MM.1S (cell line): ENCODE data around the gene EVA1C.

Source experiments
- DNase-seq: peaks from one replicate; pipeline ENCODE4 v3.0.0-alpha.2; 2015
- H2AFZ ChIP-seq: fragments of 300-600 bp; sonication (generic); 2 replicates; pipeline ENCODE4 v1.6.0; 2016; ENCODE audit warnings: antibody characterized with exemption, low read length
- H3F3A ChIP-seq: fragments of 300-600 bp; sonication (generic); 2 replicates; pipeline ENCODE4 v1.6.1; 2016; ENCODE audit warnings: mild to moderate bottlenecking, antibody characterized with exemption, low read length, moderate library complexity, mixed read lengths; ENCODE audit not compliant: insufficient read depth
- H3K27ac ChIP-seq: fragments of 300-600 bp; sonication (generic); 2 replicates; pipeline ENCODE4 v1.5.1; 2016; ENCODE audit warnings: mild to moderate bottlenecking, low read length
- H3K27me3 ChIP-seq: fragments of 300-600 bp; sonication (generic); replicated peaks from 2 replicates; pipeline ENCODE4 v1.6.0; 2016; ENCODE audit warnings: low read length; ENCODE audit not compliant: insufficient read depth
- H3K36me3 ChIP-seq: fragments of 300-600 bp; sonication (generic); replicated peaks from 2 replicates; pipeline ENCODE4 v1.6.1; 2016; ENCODE audit warnings: mild to moderate bottlenecking, low read length, mixed read lengths; ENCODE audit not compliant: insufficient read depth
- H3K4me1 ChIP-seq: fragments of 300-600 bp; sonication (generic); 2 replicates; pipeline ENCODE4 v1.6.1; 2016; ENCODE audit warnings: low read length, mixed read lengths
- H3K4me2 ChIP-seq: fragments of 300-600 bp; sonication (generic); 2 replicates; pipeline ENCODE4 v1.6.0; 2016; ENCODE audit warnings: low read depth, low read length
- H3K4me3 ChIP-seq: fragments of 300-600 bp; sonication (generic); 2 replicates; pipeline ENCODE4 v1.5.1; 2016; ENCODE audit warnings: low read length, mixed read lengths
- H3K79me2 ChIP-seq: fragments of 300-600 bp; sonication (generic); 2 replicates; pipeline ENCODE4 v1.6.1; 2016; ENCODE audit warnings: mixed run types, low read length, mixed read lengths
- H3K9ac ChIP-seq: fragments of 300-600 bp; sonication (generic); 2 replicates; pipeline ENCODE4 v1.6.1; 2016; ENCODE audit warnings: low read length, mixed read lengths
- H3K9me2 ChIP-seq: fragments of 300-600 bp; sonication (generic); replicated peaks from 2 replicates; pipeline ENCODE4 v1.6.1; 2016; ENCODE audit warnings: mild to moderate bottlenecking, low read length, mixed read lengths; ENCODE audit not compliant: insufficient read depth
- H3K9me3 ChIP-seq: fragments of 300-600 bp; sonication (generic); replicated peaks from 2 replicates; pipeline ENCODE4 v1.6.1; 2016; ENCODE audit warnings: mild to moderate bottlenecking, low read length, mixed read lengths; ENCODE audit not compliant: insufficient read depth
- H4K20me1 ChIP-seq: fragments of 300-600 bp; sonication (generic); 2 replicates; pipeline ENCODE4 v1.6.1; 2016; ENCODE audit warnings: mild to moderate bottlenecking, low read length, moderate library complexity, mixed read lengths; ENCODE audit not compliant: insufficient read depth
- CTCF ChIP-seq: fragments of 300-600 bp; sonication (generic); IDR thresholded peaks from 2 replicates; pipeline ENCODE4 v1.5.1; 2016; ENCODE audit warnings: antibody characterized with exemption, low read length, mixed read lengths
- EZH2 ChIP-seq: fragments of 300-600 bp; sonication (generic); optimal IDR thresholded peaks from 2 replicates; pipeline ENCODE3; 2017; ENCODE audit warnings: low read depth, mild to moderate bottlenecking, antibody characterized with exemption, low read length, mixed read lengths
- EZH2phosphoT487 ChIP-seq: fragments of 300-600 bp; sonication (generic); IDR thresholded peaks from 2 replicates; pipeline ENCODE4 v1.6.1; 2018; ENCODE audit warnings: antibody characterized with exemption, low read length

The EVA1C gene

GRCh38 chr21:32418146-32418545, 5.6 kb downstream of the EVA1C start:
- H3K4me2 ChIP-seq: no peak overlapping the region
- no peak overlapping the region for H3K27ac ChIP-seq
- no peak for DNase-seq
- TF ChIP-seq EZH2phosphoT487 (no peak), CTCF (no peak), EZH2 (no peak)
- no peak overlapping the region for H3K9ac ChIP-seq
- H3K4me1 ChIP-seq: no peaks in the 10 kb centered on the region
- no peak overlapping the region for H2AFZ ChIP-seq
- no peaks in the 10 kb centered on the region for H3K9me2 ChIP-seq
- no peaks in the 10 kb centered on the region for H3F3A ChIP-seq
- no peaks in the 10 kb centered on the region for H4K20me1 ChIP-seq
- no peak overlapping the region for H3K4me3 ChIP-seq
- no peaks in the 10 kb centered on the region for H3K36me3 ChIP-seq
- H3K9me3 ChIP-seq: no peaks in the 10 kb centered on the region
- no peaks in the 10 kb centered on the region for H3K79me2 ChIP-seq
- peaks cover 15% of the 10 kb centered on the region; the same call in 1 of the 2 replicates for H3K27me3 ChIP-seq

- no peak overlapping the region for H3K27ac ChIP-seq
- no peaks in the 10 kb centered on the region for H3K9me2 ChIP-seq
- no peaks in the 10 kb centered on the region for H3K79me2 ChIP-seq
- no peak overlapping the region for H3K4me3 ChIP-seq
- H3K36me3 ChIP-seq: no peaks in the 10 kb centered on the region
- no peak overlapping the region for H3K9ac ChIP-seq
- H2AFZ ChIP-seq: no peak overlapping the region
- no peaks in the 10 kb centered on the region for H3K27me3 ChIP-seq
- H4K20me1 ChIP-seq: no peaks in the 10 kb centered on the region
- H3K9me3 ChIP-seq: no peaks in the 10 kb centered on the region
- no peaks in the 10 kb centered on the region for H3F3A ChIP-seq
- TF ChIP-seq EZH2phosphoT487 (no peak), CTCF (no peak), EZH2 (no peak)
- H3K4me2 ChIP-seq: no peak overlapping the region
- DNase-seq: no peak
- no peaks in the 10 kb centered on the region for H3K4me1 ChIP-seq
Measured at GRCh38 chr21:32422064-32422463, 9.6 kb downstream of the EVA1C start.

GRCh38 chr21:32423320-32424190, 11.0 kb downstream of the EVA1C start:
- no peaks in the 10 kb centered on the region for H3F3A ChIP-seq

More at GRCh38 chr21:32423320-32424190, 11.0 kb downstream of the EVA1C start:
- DNase-seq: no peak
- no peaks in the 10 kb centered on the region for H4K20me1 ChIP-seq
- no peaks in the 10 kb centered on the region for H3K79me2 ChIP-seq
- H3K36me3 ChIP-seq: no peaks in the 10 kb centered on the region
- H2AFZ ChIP-seq: no peak overlapping the region
- no peak overlapping the region for H3K4me3 ChIP-seq
- no peaks in the 10 kb centered on the region for H3K9me3 ChIP-seq
- no peaks in the 10 kb centered on the region for H3K27me3 ChIP-seq
- no peak overlapping the region for H3K27ac ChIP-seq
- no peaks in the 10 kb centered on the region for H3K9me2 ChIP-seq
- no peaks in the 10 kb centered on the region for H3K4me1 ChIP-seq
- no peak overlapping the region for H3K4me2 ChIP-seq
- TF ChIP-seq EZH2: no peak
- no peak for TF ChIP-seq EZH2phosphoT487
- TF ChIP-seq CTCF: no peak
- H3K9ac ChIP-seq: no peak overlapping the region
